ENCODE results near the gene DCXR.
"Not testable (repeated sequence)": the region's sequence is repeated elsewhere in the genome, so short reads cannot be mapped to it uniquely, and the experiment has no call there.

DCXR gene

DNA sequence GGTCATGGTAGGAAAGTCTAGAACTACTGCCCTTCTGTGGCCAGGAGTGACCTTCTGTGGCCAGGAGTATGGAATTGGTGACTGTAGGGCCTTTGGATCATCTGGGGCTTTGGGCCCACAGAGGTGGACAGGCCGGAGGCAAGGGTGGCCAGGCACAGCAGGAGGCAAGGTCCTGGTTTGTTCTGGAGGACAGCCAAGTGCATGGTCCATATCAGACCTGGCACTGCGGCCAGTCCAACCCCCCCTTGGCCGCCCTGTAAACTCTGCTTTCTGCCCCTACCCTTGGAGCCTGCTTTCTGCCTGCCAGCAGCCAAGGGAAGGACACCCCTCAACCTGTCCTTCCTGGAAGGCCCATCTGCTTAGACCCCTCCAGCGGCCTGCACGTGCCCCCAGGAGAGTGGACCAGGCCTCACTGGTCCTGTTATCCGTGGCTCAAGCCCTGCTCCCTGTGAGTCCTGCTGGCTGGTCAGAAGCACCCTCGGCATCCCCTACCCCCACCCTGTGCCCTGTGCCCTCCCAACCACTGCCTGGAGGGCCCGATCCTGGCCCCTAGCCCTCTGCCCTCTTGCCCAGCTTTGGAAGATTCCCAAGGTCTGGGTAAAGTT, 2.3 kb upstream of the DCXR start:
- DNase-seq (ENCODE audit: low read depth) = no peak

- DNase-seq (ENCODE audit: low read depth) = not testable (repeated sequence)
Observed at GRCh38 chr17:82038796-82039409, 1.4 kb upstream of the DCXR start.

- DNase-seq (ENCODE audit: low read depth) = no peak
Observed at GRCh38 chr17:82037889-82038195, 345 bp upstream of the DCXR start.

GRCh38 chr17:82036634-82037091, 834 bp downstream of the DCXR start:
- DNase-seq (ENCODE audit: low read depth) = no peak

GRCh38 chr17:82035956-82036633, 1.4 kb downstream of the DCXR start:
- no peak for DNase-seq (ENCODE audit: low read depth)

DNA sequence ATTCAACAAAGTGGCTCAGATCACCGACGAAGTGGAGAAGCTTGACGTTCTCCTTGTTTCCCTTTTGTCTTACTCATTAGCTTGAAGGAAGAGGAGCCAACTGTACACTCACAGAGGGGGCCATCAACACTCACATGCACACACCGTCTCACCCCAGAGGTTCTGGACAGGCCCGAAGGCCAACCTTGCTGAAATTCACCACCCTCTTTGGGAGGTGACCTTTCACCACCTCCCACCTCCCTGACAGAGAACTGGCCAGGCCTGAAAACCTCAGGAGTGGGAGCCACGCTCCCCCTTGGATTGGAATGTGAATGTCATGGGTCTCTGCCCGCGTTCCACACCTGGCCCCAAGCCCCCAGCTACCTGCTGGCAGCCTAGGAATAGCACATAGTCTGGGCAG, 2.0 kb downstream of the DCXR start:
- no peak for DNase-seq (ENCODE audit: low read depth)

DNA sequence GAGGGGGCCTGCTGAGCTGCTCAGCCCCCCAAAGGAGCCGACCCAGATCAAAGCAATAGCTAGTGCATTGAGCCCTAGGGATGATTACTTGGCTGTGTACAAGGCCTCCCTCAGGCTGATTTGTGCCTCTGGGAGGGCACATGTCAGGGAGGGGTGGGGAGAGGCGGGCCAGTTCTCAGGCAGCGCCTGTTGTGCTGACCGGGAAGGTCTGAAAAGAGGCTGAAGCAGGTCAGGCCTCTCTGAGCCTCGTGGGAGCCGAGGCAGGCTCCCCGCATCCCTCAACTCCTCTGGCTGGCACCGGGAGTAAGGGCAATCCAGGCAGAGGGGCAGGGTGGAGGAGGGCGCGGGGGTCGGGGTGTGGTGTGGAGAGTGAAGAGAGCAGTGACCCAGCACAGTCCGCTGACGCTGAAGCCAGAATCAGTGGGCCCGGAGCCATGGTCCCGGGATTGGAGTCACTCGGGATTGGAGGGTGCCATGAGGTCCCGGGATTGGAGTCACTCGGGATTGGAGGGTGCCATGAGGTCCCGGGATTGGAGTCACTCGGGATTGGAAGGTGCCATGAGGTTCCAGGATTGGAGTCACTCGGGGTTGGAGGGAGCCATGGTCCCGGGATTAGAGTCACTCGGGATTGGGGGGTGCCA, 3.0 kb downstream of the DCXR start:
- DNase-seq (ENCODE audit: low read depth) = no peak

- no peak for DNase-seq (ENCODE audit: low read depth)
Observed at GRCh38 chr17:82033359-82034085, 4.0 kb downstream of the DCXR start.

DNA sequence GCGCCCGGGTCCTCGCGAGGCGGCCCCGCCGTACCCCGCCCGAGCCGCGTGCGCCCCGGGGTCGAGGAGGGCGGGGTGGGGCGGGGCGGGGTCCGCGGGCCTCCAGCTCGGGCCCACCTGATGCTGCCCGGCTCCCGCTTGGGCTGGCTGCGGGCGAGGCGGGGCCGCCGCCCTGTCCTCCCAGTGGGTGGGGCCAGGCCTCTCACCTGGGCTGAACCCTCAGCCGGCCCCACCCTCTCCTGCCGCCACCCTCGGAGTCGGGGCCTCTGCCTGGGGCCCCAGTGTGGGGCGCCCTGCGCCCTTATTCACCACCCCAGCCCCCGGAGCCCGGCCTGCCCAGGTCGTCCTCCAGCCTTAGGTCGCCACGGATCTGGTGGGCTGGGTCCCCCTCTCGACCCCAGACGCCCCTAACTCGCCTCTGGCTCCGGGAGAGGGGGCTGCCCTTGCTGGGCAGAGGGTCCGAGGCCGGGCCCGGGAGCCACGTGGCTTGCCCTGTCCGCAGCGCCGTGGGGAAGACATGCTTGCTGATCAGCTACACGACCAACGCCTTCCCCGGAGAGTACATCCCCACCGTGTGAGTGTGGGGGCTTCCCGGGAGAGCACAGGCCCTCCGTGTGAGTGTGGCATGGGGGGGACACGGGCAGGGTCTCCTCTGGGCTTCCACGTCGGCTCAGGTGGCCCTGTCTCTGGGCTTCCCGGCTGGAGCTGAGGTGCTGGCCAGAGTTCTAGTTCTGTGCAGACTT, 5.4 kb downstream of the DCXR start:
- no peak for DNase-seq (ENCODE audit: low read depth)

DNA sequence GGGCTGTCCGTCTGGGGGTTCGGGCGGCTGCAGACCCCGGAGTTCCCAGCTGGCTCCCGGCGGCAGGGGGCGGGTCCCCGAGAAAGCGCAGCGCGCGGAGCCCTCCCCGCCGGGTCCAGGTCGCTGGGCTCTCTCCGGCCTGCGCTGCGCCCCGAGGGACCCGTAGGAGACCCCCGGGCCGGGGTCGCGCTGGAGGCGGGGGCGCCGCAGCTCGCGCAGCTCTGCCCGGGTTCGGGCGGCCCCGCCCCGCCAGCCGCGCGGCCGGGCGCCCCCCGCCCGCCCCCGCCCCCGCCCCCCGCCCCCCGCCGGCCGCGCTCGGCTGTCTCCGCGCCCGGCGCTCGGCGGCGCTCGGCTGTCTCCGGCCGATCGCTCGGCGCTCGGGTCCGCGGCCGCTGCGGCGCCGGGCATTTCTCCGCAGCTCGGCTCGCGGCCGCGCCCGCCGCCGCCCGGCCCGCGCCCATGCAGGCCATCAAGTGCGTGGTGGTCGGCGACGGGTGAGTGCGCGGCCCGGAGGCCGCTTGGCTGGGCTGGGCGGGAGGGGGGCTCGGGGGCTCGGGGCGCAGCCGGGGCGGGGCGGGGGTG, 6.1 kb downstream of the DCXR start, which contains the start of gene RAC3:
TSS of gene RAC3 (plus strand) at position 376 of the 582 bp plus-strand sequence. CDS start at position 460, 84 bp downstream.
- no peak for DNase-seq (ENCODE audit: low read depth)

GRCh38 chr17:82030470-82031302, 6.8 kb downstream of the DCXR start:
- peak; percentile 84 for DNase-seq (ENCODE audit: low read depth)

- DNase-seq (ENCODE audit: low read depth) = no peak
Observed at GRCh38 chr17:82029990-82030469, 7.5 kb downstream of the DCXR start.

GRCh38 chr17:82029391-82029790, 8.1 kb downstream of the DCXR start:
- no peak for DNase-seq (ENCODE audit: low read depth)

DNA sequence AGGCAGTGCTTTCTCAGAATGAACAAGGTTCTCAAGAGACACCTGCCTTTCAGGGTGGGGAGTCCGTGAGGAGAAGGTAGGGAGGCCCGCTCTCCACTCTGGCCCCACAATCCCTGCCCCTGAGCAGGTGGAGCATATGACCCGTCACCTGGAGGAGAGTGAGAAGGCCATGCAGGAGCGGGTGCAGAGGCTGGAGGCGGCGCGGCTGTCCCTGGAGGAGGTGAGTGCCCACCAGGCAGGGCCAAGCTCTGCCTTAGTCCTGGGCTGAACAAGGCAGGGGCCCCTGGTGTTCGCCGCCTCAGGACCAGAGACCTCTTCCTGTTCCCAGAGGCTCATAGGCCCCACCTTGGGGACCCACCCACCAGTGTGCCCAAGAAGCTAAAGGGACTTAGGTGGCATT, 8.5 kb downstream of the DCXR start:
- no peak for DNase-seq (ENCODE audit: low read depth)

DNA sequence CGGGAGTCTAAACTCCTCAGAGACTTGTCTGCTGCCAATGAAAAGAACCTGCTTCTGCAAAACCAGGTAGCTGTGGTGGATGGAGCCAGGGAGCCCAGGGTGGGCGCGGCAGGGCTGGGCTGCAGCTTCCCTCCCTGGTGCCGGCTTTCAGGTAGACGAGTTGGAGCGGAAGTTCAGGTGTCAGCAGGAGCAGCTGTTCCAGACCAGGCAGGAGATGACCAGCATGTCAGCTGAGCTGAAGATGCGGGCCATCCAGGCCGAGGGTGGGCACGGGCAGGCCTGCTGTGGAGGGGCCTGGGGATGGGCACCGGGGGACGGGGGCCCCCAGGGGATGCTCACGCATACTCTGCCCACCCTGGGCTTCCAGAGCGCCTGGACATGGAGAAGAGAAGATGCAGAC, 9.3 kb downstream of the DCXR start:
- no peak for DNase-seq (ENCODE audit: low read depth)

- no peak for DNase-seq (ENCODE audit: low read depth)
Observed at GRCh38 chr17:82025401-82026107, 11.9 kb downstream of the DCXR start.

GRCh38 chr17:82024859-82025258, 12.6 kb downstream of the DCXR start:
- no peak for DNase-seq (ENCODE audit: low read depth)

DNA sequence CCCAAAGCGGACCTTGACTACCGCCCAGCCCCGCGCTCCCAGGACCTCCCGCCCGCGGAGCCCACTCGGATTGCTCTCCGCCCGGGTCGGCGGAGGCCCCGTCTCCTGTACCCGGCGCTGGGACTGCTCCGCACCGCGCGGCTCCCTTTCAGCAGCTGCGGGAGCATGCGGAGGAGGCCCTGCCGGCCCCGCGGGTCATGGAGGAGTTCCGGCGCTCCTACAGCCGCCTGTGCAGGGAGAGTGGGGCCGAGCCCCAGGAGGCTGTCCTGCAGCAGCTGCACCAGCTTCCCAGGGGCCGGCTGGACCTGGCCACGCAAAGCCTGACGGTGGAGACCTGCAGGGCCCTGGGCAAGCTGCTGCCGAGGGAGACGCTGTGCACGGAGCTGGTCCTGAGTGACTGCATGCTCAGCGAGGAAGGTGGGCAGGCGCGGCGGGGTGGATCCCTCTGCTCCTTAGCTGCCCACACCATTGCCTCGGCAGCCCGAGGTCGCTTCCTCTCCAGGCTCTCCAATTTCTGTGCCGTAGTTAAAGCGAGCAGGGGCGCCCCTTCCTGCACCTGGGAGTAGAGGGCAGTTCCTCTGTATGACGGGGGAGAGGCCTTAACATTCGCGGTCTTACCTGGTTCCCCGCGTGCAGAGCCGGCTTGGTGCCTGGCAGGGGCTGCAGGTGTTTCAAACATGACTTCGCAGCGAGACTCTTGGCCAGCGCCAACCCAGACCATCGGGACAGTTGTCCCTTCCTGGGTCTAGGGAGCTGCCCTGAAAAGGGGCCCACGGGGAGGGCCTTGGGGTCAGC, 13.9 kb downstream of the DCXR start:
- no peak for DNase-seq (ENCODE audit: low read depth)

DNA sequence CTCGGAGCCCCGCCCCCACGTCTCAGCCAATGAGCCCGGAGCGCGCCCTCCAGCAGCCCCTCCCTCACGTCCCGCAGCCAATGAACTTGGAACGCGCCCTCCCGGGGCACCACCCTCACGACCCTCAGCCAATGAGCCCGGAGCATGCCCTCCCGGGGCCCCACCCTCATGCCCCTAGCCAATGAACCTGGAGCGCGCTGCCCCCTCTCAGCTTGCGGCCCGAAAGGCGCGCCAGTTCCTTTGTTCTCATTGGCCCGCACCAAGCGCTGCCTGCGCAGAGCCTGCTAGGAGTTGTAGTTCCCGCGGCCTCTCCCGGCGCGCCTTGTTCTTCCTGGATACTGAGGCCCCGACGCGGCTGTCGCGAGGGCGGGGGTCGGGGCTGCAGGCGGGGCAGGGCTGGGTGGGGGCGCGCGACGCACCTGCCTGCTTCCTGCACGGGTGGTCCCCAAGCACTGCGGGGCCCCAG, 14.5 kb downstream of the DCXR start, which contains the start of gene LRRC45:
TSS of gene LRRC45 (plus strand) at position 325 of the 466 bp plus-strand sequence. CDS start 339 bp downstream, outside the sequence.
- DNase-seq (ENCODE audit: low read depth) = peak; percentile 98
